ENCODE data around the gene NTNG1.
"Not testable (repeated sequence)": the region's sequence is repeated elsewhere in the genome, so short reads cannot be mapped to it uniquely, and the experiment has no call there.

Gene NTNG1

GRCh38 chr1:107147843-107148242, 7.0 kb downstream of the NTNG1 start:
- no peak for DNase-seq

GRCh38 chr1:107149946-107150345, 9.1 kb downstream of the NTNG1 start:
- no peak for DNase-seq

GRCh38 chr1:107151295-107151694, 10.5 kb downstream of the NTNG1 start:
- DNase-seq: no peak

GRCh38 chr1:107152395-107152794, 11.6 kb downstream of the NTNG1 start:
- DNase-seq: no peak

GRCh38 chr1:107153014-107153413, 12.2 kb downstream of the NTNG1 start:
- no peak for DNase-seq

- DNase-seq: no peak
Observed at GRCh38 chr1:107158496-107158895, 17.7 kb downstream of the NTNG1 start.

- DNase-seq: no peak
Observed at GRCh38 chr1:107158991-107159390, 18.2 kb downstream of the NTNG1 start.

GRCh38 chr1:107162745-107163144, 21.9 kb downstream of the NTNG1 start:
- no peak for DNase-seq

GRCh38 chr1:107164901-107165300, 24.1 kb downstream of the NTNG1 start:
- DNase-seq: not testable (repeated sequence)

- DNase-seq: no peak
Observed at GRCh38 chr1:107169615-107170014, 28.8 kb downstream of the NTNG1 start.

- no peak for DNase-seq
Observed at GRCh38 chr1:107171333-107171732, 30.5 kb downstream of the NTNG1 start.

- DNase-seq: no peak
Observed at GRCh38 chr1:107172450-107173170, 31.8 kb downstream of the NTNG1 start.

GRCh38 chr1:107175102-107175909, 34.5 kb downstream of the NTNG1 start:
- DNase-seq: no peak

GRCh38 chr1:107181253-107181969, 40.6 kb downstream of the NTNG1 start:
- no peak for DNase-seq

GRCh38 chr1:107183011-107183410, 42.2 kb downstream of the NTNG1 start:
- no peak for DNase-seq

- DNase-seq: no peak
Observed at GRCh38 chr1:107184888-107185287, 44.0 kb downstream of the NTNG1 start.

- no peak for DNase-seq
Observed at GRCh38 chr1:107187399-107187798, 46.6 kb downstream of the NTNG1 start.

- no peak for DNase-seq
Observed at GRCh38 chr1:107188160-107188559, 47.3 kb downstream of the NTNG1 start.

- no peak for DNase-seq
Observed at GRCh38 chr1:107194380-107194779, 53.5 kb downstream of the NTNG1 start.

GRCh38 chr1:107195476-107195875, 54.6 kb downstream of the NTNG1 start:
- no peak for DNase-seq

GRCh38 chr1:107196973-107197562, 56.2 kb downstream of the NTNG1 start:
- no peak for DNase-seq

- no peak for DNase-seq
Observed at GRCh38 chr1:107198561-107198960, 57.7 kb downstream of the NTNG1 start.

- no peak for DNase-seq
Observed at GRCh38 chr1:107200631-107201030, 59.8 kb downstream of the NTNG1 start.

All from activated CD4-positive, CD25-positive, alpha-beta regulatory T cell (primary cell).